CD14-positive monocyte (primary cell): ENCODE data around the gene UQCRC2. TPM values are rescaled to one million over a fixed set of nuclear protein-coding genes. Genes with fewer than 3 reads are reported as not detected.

Source experiments
- DNase-seq, 3 donors: peaks; one replicate each; pipeline ENCODE4 v3.0.0-alpha.2; 2011 to 2022
- H2AFZ ChIP-seq: 2 replicates; pipeline ENCODE4 v1.6.0; 2012; ENCODE audit warnings: mild to moderate bottlenecking, low read depth, low read length, inconsistent platforms; ENCODE audit not compliant: insufficient read depth, poor library complexity, severe bottlenecking
- H3K27ac ChIP-seq, 2 donors: 1 replicate in 1 of 2; 2 replicates in 1 of 2; pipeline ENCODE4 v1.5.1; 2012 to 2013; ENCODE audit warnings: low read length in 2 of 2, control low read depth in 1 of 2, inconsistent platforms in 1 of 2, low read depth in 1 of 2, mild to moderate bottlenecking in 1 of 2
- H3K27me3 ChIP-seq, 2 donors: one replicate each; pipeline versions ENCODE4 v1.6.0 to v1.6.1; 2011 to 2013; ENCODE audit warnings: low read length in 2 of 2; ENCODE audit not compliant: control insufficient read depth in 2 of 2, insufficient read depth in 2 of 2
- H3K36me3 ChIP-seq, 2 donors: replicated peaks in 1 of 2; 1 replicate in 1 of 2; 2 replicates in 1 of 2; pipeline versions ENCODE4 v1.5.1 to v1.6.1; 2012 to 2013; ENCODE audit warnings: low read length in 2 of 2, control low read depth in 1 of 2, inconsistent platforms in 1 of 2, mild to moderate bottlenecking in 1 of 2; ENCODE audit not compliant: insufficient read depth in 2 of 2, control insufficient read depth in 1 of 2
- H3K4me1 ChIP-seq, 2 donors: 1 replicate in 1 of 2; 2 replicates in 1 of 2; pipeline versions ENCODE4 v1.5.1 to v1.6.1; 2012 to 2013; ENCODE audit warnings: low read length in 2 of 2, control low read depth in 1 of 2, inconsistent platforms in 1 of 2, mild to moderate bottlenecking in 1 of 2, moderate library complexity in 1 of 2; ENCODE audit not compliant: insufficient read depth in 2 of 2, control insufficient read depth in 1 of 2
- H3K4me2 ChIP-seq: replicated peaks from 2 replicates; pipeline ENCODE3; 2012; ENCODE audit warnings: low read length, moderate library complexity, mild to moderate bottlenecking; ENCODE audit not compliant: poor library complexity, severe bottlenecking; ENCODE audit errors: extremely low read depth
- H3K4me3 ChIP-seq, 3 experiments: fragments of 200-600 bp in 1 of 3; sonication (generic) in 1 of 3; replicated peaks in 1 of 3; 1 replicate in 2 of 3; 2 replicates in 1 of 3; pipeline ENCODE4 v1.5.1; 2011 to 2013; ENCODE audit warnings: low read length in 3 of 3, mild to moderate bottlenecking in 3 of 3, control low read depth in 2 of 3, low read depth in 2 of 3, inconsistent platforms in 1 of 3, moderate library complexity in 1 of 3
- H3K79me2 ChIP-seq: 2 replicates; pipeline ENCODE4 v1.6.0; 2012; ENCODE audit warnings: mild to moderate bottlenecking, control low read depth, inconsistent platforms, low read length, moderate library complexity; ENCODE audit not compliant: insufficient read depth
- H3K9ac ChIP-seq: 2 replicates; pipeline ENCODE4 v1.6.0; 2017; ENCODE audit warnings: low read length, mild to moderate bottlenecking; ENCODE audit not compliant: insufficient read depth, poor library complexity, severe bottlenecking
- H3K9me3 ChIP-seq, 2 donors: replicated peaks in 1 of 2; 1 replicate in 1 of 2; 2 replicates in 1 of 2; pipeline versions ENCODE4 v1.5.1 to v1.6.1; 2012 to 2013; ENCODE audit warnings: low read length in 2 of 2, control low read depth in 1 of 2; ENCODE audit not compliant: control insufficient read depth in 1 of 2, insufficient read depth in 1 of 2
- H4K20me1 ChIP-seq: 2 replicates; pipeline ENCODE4 v1.6.0; 2012; ENCODE audit warnings: mild to moderate bottlenecking, low read length, control low read depth, moderate library complexity; ENCODE audit not compliant: insufficient read depth
- H3K27ac Mint-ChIP-seq, 7 donors: one replicate each; pipeline ENCODE4 v1.8.0; 2020; ENCODE audit warnings: mild to moderate bottlenecking in 7 of 7, mixed read lengths in 7 of 7, moderate library complexity in 6 of 7, inconsistent platforms in 2 of 7
- H3K27me3 Mint-ChIP-seq, 3 donors: one replicate each; pipeline ENCODE4 v1.8.0; 2021 to 2022; ENCODE audit warnings: low read depth in 3 of 3, mild to moderate bottlenecking in 3 of 3, mixed read lengths in 3 of 3, moderate library complexity in 3 of 3, inconsistent platforms in 1 of 3
- H3K36me3 Mint-ChIP-seq, 2 donors: one replicate each; pipeline ENCODE4 v1.8.0; 2020; ENCODE audit warnings: mixed read lengths in 2 of 2, inconsistent platforms in 1 of 2, mild to moderate bottlenecking in 1 of 2
- H3K4me1 Mint-ChIP-seq: one replicate; pipeline ENCODE4 v1.8.0; 2020; ENCODE audit warnings: mild to moderate bottlenecking, mixed read lengths
- H3K4me3 Mint-ChIP-seq, 2 donors: one replicate each; pipeline ENCODE4 v1.8.0; 2020; ENCODE audit warnings: mild to moderate bottlenecking in 2 of 2, mixed read lengths in 2 of 2, moderate library complexity in 1 of 2
- H3K9me3 Mint-ChIP-seq, 7 donors: one replicate each; pipeline ENCODE4 v1.8.0; 2020 to 2022; ENCODE audit warnings: mixed read lengths in 7 of 7, mild to moderate bottlenecking in 6 of 7, moderate library complexity in 6 of 7, inconsistent platforms in 2 of 7
- CTCF ChIP-seq: fragments of 200-600 bp; IDR thresholded peaks from one replicate; pipeline ENCODE4 v1.8.0; 2022; ENCODE audit warnings: antibody characterized with exemption, mild to moderate bottlenecking
- WGBS: methylation state at CpG from one replicate; pipeline ENCODE4 v1.1.5; 2013; ENCODE audit warnings: missing lambda C conversion rate; ENCODE audit not compliant: insufficient coverage; 5-methylcytosine and 5-hydroxymethylcytosine counted together
- intact Hi-C, 2 donors: fragments of 100-400 bp; cut with micrococcal nuclease; formaldehyde crosslinking; loops; one replicate each; pipeline versions ENCODE4 v1.15.0 to v1.15.1; 2023
- polyA plus RNA-seq, 3 donors: library from polyadenylated mRNA; depleted of rRNA in 1 of 3; unstranded in 2 of 3; stranded (reverse) in 1 of 3; fragments of 300-500 nt in 2 of 3; fragments of >200 nt in 1 of 3; fragmentation: Illumina TruSeq in 2 of 3; gene quantifications; 1 replicate in 2 of 3; 2 replicates in 1 of 3; pipeline ENCODE4 v1.2.3, GENCODE V29; 2012 to 2021

Gene UQCRC2
- polyA plus RNA-seq, 3 donors = 101 to 195 (median 189) TPM

- H3K36me3 ChIP-seq = peaks cover 0 to 23% of the 10 kb centered on the region in 2 donors
- peaks cover 22 to 33% of the 10 kb centered on the region in 2 donors for H3K36me3 Mint-ChIP-seq
- H3K4me3 ChIP-seq = no peak overlapping the region
- H2AFZ ChIP-seq = no peak overlapping the region
- DNase-seq = no peak
- peaks cover 3% of the 10 kb centered on the region for H3K79me2 ChIP-seq
- H4K20me1 ChIP-seq = peaks cover 12% of the 10 kb centered on the region
- H3K4me3 Mint-ChIP-seq = no peak overlapping the region
- intact Hi-C loops = no loop called here
- no peak overlapping the region for H3K4me2 ChIP-seq
- H3K27me3 ChIP-seq = no peaks in the 10 kb centered on the region
- 100% methylated on average over 1 of the region's 6 CpGs for WGBS
- peaks cover 14% of the 10 kb centered on the region for H3K4me1 Mint-ChIP-seq
- H3K9me3 ChIP-seq = peaks cover 7 to 10% of the 10 kb centered on the region in 2 donors
- no peak for TF ChIP-seq CTCF
- H3K27ac Mint-ChIP-seq = no peak overlapping the region
- H3K4me1 ChIP-seq = peaks cover 4 to 6% of the 10 kb centered on the region in 2 donors
- H3K27me3 Mint-ChIP-seq = peaks cover 0 to 2% (median 2%) of the 10 kb centered on the region in 3 donors
- peaks cover 0 to 11% (median 10%) of the 10 kb centered on the region in 7 donors for H3K9me3 Mint-ChIP-seq
- no peak overlapping the region for H3K27ac ChIP-seq
- no peak overlapping the region for H3K9ac ChIP-seq
These were observed 77.1 kb downstream of the UQCRC2 start for GRCh38 chr16:22030087-22030812.

GRCh38 chr16:22031483-22032083, 78.4 kb downstream of the UQCRC2 start:
- Mint-ChIP-seq H3K36me3 (peaks cover 26 to 41% of the 10 kb centered on the region in 2 donors), H3K9me3 (peaks cover 0 to 11% (median 10%) of the 10 kb centered on the region in 7 donors), H3K27me3 (peaks cover 0 to 2% (median 2%) of the 10 kb centered on the region in 3 donors), H3K27ac (no peak overlapping the region), H3K4me1 (peaks cover 12% of the 10 kb centered on the region), H3K4me3 (no peak overlapping the region)
- H3K9ac ChIP-seq = no peak overlapping the region
- H3K9me3 ChIP-seq = peaks cover 7 to 10% of the 10 kb centered on the region in 2 donors
- no peak for DNase-seq
- H3K27ac ChIP-seq = no peak overlapping the region
- peaks cover 4 to 6% of the 10 kb centered on the region in 2 donors for H3K4me1 ChIP-seq
- no CpG with 5 or more reads among the region's 2 CpGs for WGBS
- intact Hi-C loops = no loop called here
- TF ChIP-seq CTCF = no peak
- H3K4me3 ChIP-seq = no peak overlapping the region
- H2AFZ ChIP-seq = no peak overlapping the region
- H4K20me1 ChIP-seq = peaks cover 7% of the 10 kb centered on the region
- H3K36me3 ChIP-seq = peaks cover 0 to 23% of the 10 kb centered on the region in 2 donors
- H3K27me3 ChIP-seq = no peaks in the 10 kb centered on the region
- peaks cover 3% of the 10 kb centered on the region for H3K79me2 ChIP-seq
- H3K4me2 ChIP-seq = no peak overlapping the region

Other genes starting within 250 kb of the UQCRC2 start
- 10 to 100 TPM in 1 of 3 donors, under 1 TPM in 2; 0.17 to 87.7 (median 0.55) TPM for gene NPIPB4, start 95.6 kb upstream of the UQCRC2 start, polyA plus RNA-seq
- under 1 TPM in 1 of 3 donors, not detected in 2; 0.31 TPM for gene PDZD9, start 47.8 kb downstream of the UQCRC2 start, polyA plus RNA-seq
- gene MOSMO, start 54.8 kb downstream of the UQCRC2 start, polyA plus RNA-seq = 1 to 10 TPM in 2 of 3 donors, under 1 TPM in 1; 0.95 to 9.1 (median 2.5) TPM
- gene VWA3A, start 139.2 kb downstream of the UQCRC2 start, polyA plus RNA-seq = under 1 TPM in 1 of 3 donors, not detected in 2; 0.09 TPM
- under 1 TPM in 2 of 3 donors, not detected in 1; 0.16 to 0.23 TPM for gene SDR42E2, start 209.1 kb downstream of the UQCRC2 start, polyA plus RNA-seq